Right renal pelvis (tissue), 4 donors: ENCODE results near the gene P2RX6. TPM values are rescaled to one million over a fixed set of nuclear protein-coding genes. Genes with fewer than 3 reads are reported as not detected.

Source experiments
- DNase-seq, 4 donors: peaks; one replicate each; pipeline ENCODE4 v3.0.0-alpha.2; 2013; ENCODE audit warnings: low read depth in 4 of 4, low spot score in 3 of 4, missing footprints in 1 of 4
- polyA plus RNA-seq, 4 donors: library from polyadenylated mRNA; unstranded; fragments of 120-200 nt; gene quantifications; one replicate each; pipeline ENCODE4 v1.2.1, GENCODE V29; 2013; ENCODE audit not compliant: insufficient read length in 4 of 4

The P2RX6 gene
- polyA plus RNA-seq, 4 donors = 1.3 to 1.8 (median 1.5) TPM

- peak in 3 of 4 donors; percentile 55 to 58 (median 56) for DNase-seq
Observed at GRCh38 chr22:20979243-20979809, 35.6 kb upstream of the P2RX6 start.

DNA sequence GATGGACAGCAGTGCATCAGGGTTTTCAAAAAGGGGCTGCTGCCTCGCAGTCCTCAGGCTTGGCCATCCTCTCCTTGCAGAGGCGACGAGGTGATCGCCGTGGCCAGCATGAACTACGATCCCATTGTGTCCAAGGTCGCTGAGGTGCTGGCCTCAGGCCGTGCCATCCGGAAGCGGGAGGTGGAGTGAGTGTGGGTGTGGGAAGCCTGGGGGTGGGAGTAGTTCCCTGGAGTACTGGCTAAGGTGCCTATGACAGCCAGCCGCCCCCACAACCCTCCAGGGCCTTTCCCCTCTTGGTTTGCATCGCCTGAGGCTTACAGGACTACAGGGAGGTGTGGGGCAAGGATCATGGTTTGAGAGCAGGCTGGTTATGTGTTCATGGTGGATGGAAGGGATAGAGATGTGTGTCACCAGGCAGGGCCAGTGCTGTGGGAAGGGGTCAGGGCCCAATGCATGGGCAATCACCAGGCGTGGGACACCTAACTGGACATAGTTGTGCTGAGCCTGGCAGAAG, 35.0 kb upstream of the P2RX6 start:
- DNase-seq = no peak

DNA sequence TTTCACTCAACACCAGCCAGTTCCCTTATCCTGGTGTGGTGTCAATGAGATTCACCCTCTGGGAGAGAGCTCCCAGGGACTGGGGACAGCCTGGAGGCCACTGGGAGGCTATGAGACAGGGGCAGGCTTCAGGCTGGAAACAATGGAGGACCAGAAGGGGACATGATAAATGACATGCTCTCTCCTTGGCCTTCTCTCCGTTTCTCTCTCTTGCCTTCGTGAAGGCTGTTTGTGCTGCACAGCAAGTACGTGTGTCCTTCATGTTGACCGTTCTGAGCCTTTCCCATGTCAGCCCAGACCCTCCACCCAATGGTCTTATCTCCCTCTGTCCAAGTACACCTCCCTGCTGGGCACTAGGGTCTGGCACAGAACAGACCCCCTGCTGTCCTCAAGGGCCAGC, 34.4 kb upstream of the P2RX6 start:
- no peak for DNase-seq

GRCh38 chr22:20980938-20981722, 33.8 kb upstream of the P2RX6 start:
- DNase-seq = no peak

- peak; percentile 61 to 79 (median 66) for DNase-seq
Observed at GRCh38 chr22:20981787-20982562, 33.0 kb upstream of the P2RX6 start, which contains the start of gene LZTR1. Gene LZTR1 (plus strand): TSS chr22:20982297. CDS start chr22:20982372, 75 bp downstream.

DNA sequence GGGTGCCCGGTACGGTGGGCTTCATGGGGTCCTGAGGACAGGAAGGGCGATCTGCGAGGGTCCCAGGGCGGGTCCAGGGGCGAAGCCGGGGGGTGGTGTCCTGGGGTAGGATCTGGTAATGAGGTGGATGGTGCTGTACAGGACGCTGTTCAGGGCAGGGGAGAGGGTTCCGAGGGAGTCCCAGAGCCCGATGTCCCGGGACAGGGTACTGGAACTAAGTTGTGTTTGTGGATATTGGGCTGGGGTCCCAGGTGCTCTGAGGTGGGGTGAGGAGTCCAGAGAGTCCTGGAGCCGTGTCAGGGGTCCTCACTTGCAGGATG, 32.4 kb upstream of the P2RX6 start:
- no peak for DNase-seq

- no peak for DNase-seq
Observed at GRCh38 chr22:20983081-20983771, 31.7 kb upstream of the P2RX6 start.

DNA sequence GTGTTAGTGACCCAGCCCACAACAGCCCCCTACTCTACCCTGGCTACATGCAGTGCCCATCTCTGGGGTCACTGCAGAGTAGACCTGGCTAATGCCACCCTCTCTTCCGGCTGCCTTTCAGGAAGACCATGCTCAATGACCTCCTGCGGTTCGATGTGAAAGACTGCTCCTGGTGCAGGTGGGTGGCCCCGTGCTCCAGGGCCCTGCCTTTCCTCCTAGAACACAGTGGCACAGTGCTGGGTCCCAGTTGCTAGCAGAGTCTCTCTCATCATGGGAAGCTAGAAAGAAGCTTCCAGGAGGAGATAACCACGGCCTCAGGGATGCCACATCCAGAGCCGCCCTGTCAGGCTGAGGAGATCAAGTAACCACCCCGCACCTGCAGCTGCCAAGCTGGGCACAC, 29.2 kb upstream of the P2RX6 start:
- no peak for DNase-seq

GRCh38 chr22:20986365-20986764, 28.6 kb upstream of the P2RX6 start:
- no peak for DNase-seq

DNA sequence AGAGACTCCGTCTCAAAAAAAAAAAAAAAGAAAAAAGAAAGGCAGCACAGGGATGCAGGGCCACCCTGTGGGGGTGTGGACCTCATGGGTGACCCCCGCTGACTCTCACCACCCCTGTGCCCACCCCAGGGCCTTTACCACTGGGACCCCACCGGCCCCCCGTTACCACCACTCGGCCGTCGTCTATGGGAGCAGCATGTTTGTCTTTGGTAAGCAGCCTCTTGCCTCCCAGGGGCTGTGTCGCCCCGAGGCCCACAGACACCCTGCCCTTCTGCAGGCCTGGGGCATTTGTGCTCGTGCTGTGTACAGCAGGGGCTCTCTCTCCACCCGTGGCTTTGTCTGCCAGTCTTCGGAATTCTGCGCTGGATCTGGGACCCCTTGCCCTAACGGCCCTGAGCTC, 27.6 kb upstream of the P2RX6 start:
- no peak for DNase-seq

- no peak for DNase-seq
Observed at GRCh38 chr22:20988573-20989322, 26.2 kb upstream of the P2RX6 start.

GRCh38 chr22:20989323-20990138, 25.4 kb upstream of the P2RX6 start:
- no peak for DNase-seq

DNA sequence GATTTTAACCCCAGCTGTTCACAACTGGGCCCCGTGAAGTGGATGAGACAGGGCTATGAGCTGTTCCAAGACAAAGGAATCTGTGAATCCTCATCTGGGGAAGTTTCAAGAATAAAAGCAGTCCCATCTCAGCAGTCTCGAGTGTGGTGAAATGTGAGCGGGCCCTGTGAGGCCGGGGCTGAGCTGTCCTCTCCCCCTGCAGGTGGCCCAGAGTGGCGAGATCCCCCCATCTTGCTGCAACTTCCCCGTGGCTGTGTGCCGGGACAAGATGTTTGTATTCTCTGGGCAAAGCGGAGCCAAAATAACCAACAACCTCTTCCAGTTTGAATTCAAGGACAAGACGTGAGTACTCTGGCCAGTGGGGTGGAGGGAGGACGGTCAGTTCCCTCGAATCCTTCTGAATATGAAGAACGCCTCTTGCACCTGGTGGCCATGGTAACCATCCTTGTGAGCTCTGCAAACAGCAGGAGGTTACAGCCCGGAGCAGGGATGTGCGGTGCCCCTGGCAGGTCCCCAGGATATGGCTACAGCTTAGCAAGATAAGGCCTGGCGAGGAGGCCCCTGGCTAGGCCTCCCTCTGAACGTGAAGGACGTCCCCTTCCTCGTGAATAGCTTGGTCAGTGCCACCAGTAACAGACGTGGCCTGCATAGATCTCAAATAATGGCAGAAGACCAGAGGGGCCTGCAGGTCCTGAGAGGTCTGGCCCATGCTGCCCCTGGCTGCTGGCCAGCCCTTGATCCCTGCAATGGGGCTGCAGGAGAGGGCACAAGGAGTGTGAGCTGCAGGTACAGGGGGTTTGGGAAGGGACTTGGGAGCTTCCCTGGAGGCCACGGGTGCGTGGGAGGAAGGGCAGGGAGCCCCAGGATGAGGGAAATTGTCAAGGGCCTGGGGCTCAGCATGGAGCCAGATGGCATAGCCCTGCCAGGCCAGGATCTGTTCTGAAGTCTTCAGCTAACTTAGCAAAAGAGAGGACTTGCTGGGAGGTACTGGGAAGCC, 24.5 kb upstream of the P2RX6 start:
- no peak for DNase-seq

DNA sequence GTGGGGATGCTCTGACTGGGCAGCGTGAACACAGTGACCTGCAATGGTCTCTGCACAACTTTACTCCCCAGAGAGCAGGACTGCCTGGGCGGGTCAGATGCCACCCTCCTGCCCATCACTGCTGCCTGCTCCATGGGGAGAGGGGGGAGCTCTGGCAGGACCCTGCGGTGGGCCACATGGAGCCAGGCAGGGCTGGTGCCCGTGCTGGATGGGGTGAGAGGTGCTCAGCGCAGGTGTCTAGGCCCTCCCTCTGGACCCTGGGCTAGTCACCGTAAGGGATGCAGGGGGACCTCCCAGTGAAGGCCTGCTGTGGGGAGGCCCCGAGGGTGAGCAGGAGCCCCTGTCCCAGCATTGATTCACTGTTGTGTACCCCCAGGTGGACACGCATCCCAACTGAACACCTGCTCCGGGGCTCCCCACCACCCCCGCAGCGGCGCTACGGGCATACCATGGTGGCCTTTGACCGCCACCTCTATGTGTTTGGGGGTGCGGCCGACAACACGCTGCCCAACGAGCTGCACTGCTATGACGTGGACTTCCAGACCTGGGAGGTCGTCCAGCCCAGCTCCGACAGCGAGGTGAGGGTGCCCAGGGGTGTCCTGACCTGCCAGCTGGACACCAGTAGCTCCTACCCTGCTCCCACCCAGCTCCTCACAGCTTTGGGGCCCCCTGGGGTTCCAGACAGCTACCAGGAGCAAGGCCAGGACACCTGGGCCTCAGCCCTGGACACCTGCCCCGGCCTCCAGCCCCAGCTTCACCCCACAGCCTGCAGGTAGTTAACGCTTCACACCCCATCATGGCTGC, 23.5 kb upstream of the P2RX6 start:
- DNase-seq = no peak

DNA sequence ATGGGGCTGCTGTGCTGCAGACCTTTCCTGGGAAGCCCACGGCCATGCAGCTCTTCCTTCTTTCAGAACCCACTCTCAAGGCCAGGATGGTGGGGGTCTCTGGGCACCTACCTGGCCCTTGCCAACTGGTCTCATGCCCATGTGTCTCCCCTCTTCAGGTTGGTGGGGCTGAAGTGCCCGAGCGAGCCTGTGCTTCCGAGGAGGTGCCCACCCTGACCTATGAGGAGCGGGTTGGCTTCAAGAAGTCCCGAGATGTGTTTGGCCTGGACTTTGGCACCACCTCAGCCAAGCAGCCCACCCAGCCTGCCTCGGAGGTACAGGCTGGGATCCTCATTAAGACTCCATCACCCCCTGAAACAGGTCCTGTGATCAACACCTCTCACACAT, 22.9 kb upstream of the P2RX6 start:
- DNase-seq = no peak

DNA sequence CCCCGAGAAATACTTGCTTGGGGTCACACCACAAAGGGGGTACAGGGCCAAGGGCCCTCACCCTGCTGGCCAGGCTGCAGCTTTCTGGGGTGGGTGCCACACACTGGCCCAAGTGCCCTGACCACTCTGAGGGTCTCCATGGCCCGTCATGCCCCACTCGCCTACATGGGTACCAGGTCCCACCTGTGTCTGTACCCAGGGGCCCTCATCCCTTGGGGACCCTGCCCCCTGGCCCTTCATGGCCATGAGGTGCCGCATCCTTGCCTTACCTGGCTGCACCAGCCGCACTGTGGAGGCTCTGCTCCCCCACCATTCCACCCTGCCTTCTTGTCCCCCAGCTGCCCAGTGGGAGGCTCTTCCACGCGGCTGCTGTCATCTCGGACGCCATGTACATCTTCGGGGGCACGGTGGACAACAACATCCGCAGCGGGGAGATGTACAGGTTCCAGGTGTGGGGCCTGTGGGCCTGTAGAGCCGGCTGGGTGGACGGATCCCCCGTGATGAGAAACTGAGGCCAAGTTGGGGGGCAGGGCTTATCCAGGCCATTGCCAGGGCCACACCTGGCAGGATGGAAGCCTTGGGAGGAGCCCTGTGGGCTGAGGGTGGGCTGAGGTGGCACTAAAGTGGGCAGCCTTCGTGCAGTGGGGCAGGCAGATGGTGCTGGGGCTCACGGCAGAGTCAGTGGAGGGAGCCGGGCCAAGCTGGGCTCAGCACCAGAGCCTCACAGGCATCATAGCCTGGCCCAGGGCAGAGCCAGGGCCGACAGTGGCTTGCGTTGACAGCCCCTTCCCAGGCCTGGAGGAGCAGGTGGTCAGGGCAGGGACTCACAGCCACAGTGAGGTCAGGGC, 22.3 kb upstream of the P2RX6 start:
- no peak for DNase-seq
